HepG2 (cell line): ENCODE data around the gene JPH2. TPM values are rescaled to one million over a fixed set of nuclear protein-coding genes. Genes with fewer than 3 reads are reported as not detected.

Experiments
- AKAP8 ChIP-seq: sonication (generic); formaldehyde crosslinking; IDR thresholded peaks from 2 replicates; pipeline ENCODE4 v1.5.1; 2020; ENCODE audit warnings: mild to moderate bottlenecking, missing genetic modification reagents
- ATF2 ChIP-seq: sonication (generic); formaldehyde crosslinking; IDR thresholded peaks from 2 replicates; pipeline ENCODE4 v1.4.0; 2020; ENCODE audit warnings: missing genetic modification reagents
- BORCS8-MEF2B ChIP-seq: sonication (generic); formaldehyde crosslinking; IDR thresholded peaks from 2 replicates; pipeline ENCODE4 v1.8.0; 2022; ENCODE audit warnings: mild to moderate bottlenecking, missing genetic modification reagents
- BRD4 ChIP-seq: sonication (generic); formaldehyde crosslinking; IDR thresholded peaks from 2 replicates; pipeline ENCODE4 v1.4.0; 2020; ENCODE audit warnings: missing genetic modification reagents
- ELF3 ChIP-seq: IDR thresholded peaks from 2 replicates; pipeline ENCODE4 v1.6.1; 2016; ENCODE audit warnings: missing genetic modification reagents, missing compliant biosample characterization
- IRX3 ChIP-seq: sonication (generic); formaldehyde crosslinking; IDR thresholded peaks from 2 replicates; pipeline ENCODE4 v1.8.1; 2023; ENCODE audit warnings: mild to moderate bottlenecking, low read depth, missing genetic modification reagents, borderline replicate concordance
- KDM1A ChIP-seq: IDR thresholded peaks from 2 replicates; pipeline ENCODE4 v1.6.1; 2016; ENCODE audit warnings: missing compliant biosample characterization
- MLXIP ChIP-seq: sonication (generic); formaldehyde crosslinking; IDR thresholded peaks from 2 replicates; pipeline ENCODE4 v1.9.0; 2021; ENCODE audit warnings: missing genetic modification reagents, borderline replicate concordance
- MTA1 ChIP-seq: sonication (generic); formaldehyde crosslinking; IDR thresholded peaks from 2 replicates; pipeline ENCODE4 v1.4.0; 2020; ENCODE audit warnings: missing genetic modification reagents, mild to moderate bottlenecking, borderline replicate concordance
- MTF2 ChIP-seq: sonication (generic); formaldehyde crosslinking; IDR thresholded peaks from 2 replicates; pipeline ENCODE4 v1.5.0; 2020; ENCODE audit warnings: missing genetic modification reagents, borderline replicate concordance
- MXD1 ChIP-seq: sonication (generic); formaldehyde crosslinking; IDR thresholded peaks from 2 replicates; pipeline ENCODE4 v1.4.0; 2020; ENCODE audit warnings: mild to moderate bottlenecking, missing genetic modification reagents
- NFATC3 ChIP-seq: sonication (generic); formaldehyde crosslinking; IDR thresholded peaks from 2 replicates; pipeline ENCODE4 v1.5.1; 2020; ENCODE audit warnings: mild to moderate bottlenecking, missing genetic modification reagents
- PITX1 ChIP-seq: sonication (generic); formaldehyde crosslinking; IDR thresholded peaks from 2 replicates; pipeline ENCODE4 v1.5.1; 2020; ENCODE audit warnings: mild to moderate bottlenecking, missing genetic modification reagents
- POLR2G ChIP-seq: fragments of 200-400 bp; formaldehyde crosslinking; IDR thresholded peaks from 2 replicates; pipeline ENCODE4 v1.6.1; 2018; ENCODE audit warnings: mild to moderate bottlenecking, low read depth, low read length, moderate library complexity
- RARG ChIP-seq: sonication (generic); formaldehyde crosslinking; IDR thresholded peaks from 2 replicates; pipeline ENCODE4 v1.4.0; 2020; ENCODE audit warnings: low read depth, mild to moderate bottlenecking, missing genetic modification reagents
- RXRB ChIP-seq: IDR thresholded peaks from 2 replicates; pipeline ENCODE4 v1.6.1; 2016; ENCODE audit warnings: borderline replicate concordance, missing genetic modification reagents, missing compliant biosample characterization
- SALL2 ChIP-seq: sonication (generic); formaldehyde crosslinking; IDR thresholded peaks from 2 replicates; pipeline ENCODE4 v1.8.1; 2023; ENCODE audit warnings: mild to moderate bottlenecking, missing genetic modification reagents, inconsistent platforms
- SIN3B ChIP-seq: fragments of 150-350 bp; IDR thresholded peaks from 2 replicates; pipeline ENCODE4 v1.6.1; 2014; ENCODE audit warnings: low read length
- SRSF9 ChIP-seq: fragments of 200-400 bp; formaldehyde crosslinking; IDR thresholded peaks from 2 replicates; pipeline ENCODE4 v1.6.1; 2018; ENCODE audit warnings: borderline replicate concordance, mild to moderate bottlenecking, low read depth, low read length; ENCODE audit not compliant: insufficient read depth, poor library complexity, severe bottlenecking
- TFAP4 ChIP-seq: sonication (generic); IDR thresholded peaks from 2 replicates; pipeline ENCODE4 v1.6.1; 2016; ENCODE audit warnings: low read depth, borderline replicate concordance
- ZBTB39 ChIP-seq: sonication (generic); formaldehyde crosslinking; IDR thresholded peaks from 2 replicates; pipeline ENCODE4 v1.5.0; 2020; ENCODE audit warnings: missing genetic modification reagents
- ZNF136 ChIP-seq: sonication (generic); formaldehyde crosslinking; IDR thresholded peaks from 2 replicates; pipeline ENCODE4 v1.8.1; 2022; ENCODE audit warnings: low read depth, mild to moderate bottlenecking, moderate library complexity, missing genetic modification reagents
- ZNF567 ChIP-seq: sonication (generic); formaldehyde crosslinking; IDR thresholded peaks from 2 replicates; pipeline ENCODE4 v1.8.1; 2023; ENCODE audit warnings: mild to moderate bottlenecking, missing genetic modification reagents, borderline replicate concordance
- ZNF816 ChIP-seq: sonication (generic); formaldehyde crosslinking; IDR thresholded peaks from 2 replicates; pipeline ENCODE4 v1.8.0; 2022; ENCODE audit warnings: missing genetic modification reagents, mild to moderate bottlenecking, borderline replicate concordance
- polyA plus RNA-seq, 8 experiments: library from polyadenylated mRNA; depleted of rRNA in 3 of 8; stranded (reverse) in 7 of 8; unstranded in 1 of 8; fragments of >200 nt; fragmentation: Illumina TruSeq in 4 of 8; extraction: Trizol in 4 of 8; gene quantifications; 2 replicates each; pipeline versions ENCODE4 v1.2.1 to v1.2.3, GENCODE V29; 2011 to 2016; ENCODE audit warnings: low read depth in 4 of 8, missing spikeins in 1 of 8, mixed read lengths in 1 of 8; ENCODE audit not compliant: insufficient read depth in 1 of 8
- total RNA-seq, 5 experiments: library from RNA; depleted of rRNA; stranded (reverse); fragments of >200 nt; fragmentation: Illumina TruSeq; extraction: Trizol; gene quantifications; 2 replicates each; pipeline ENCODE4 v1.2.3, GENCODE V29; 2016; ENCODE audit warnings: low read depth in 1 of 5

Gene JPH2
- total and polyA plus RNA-seq, 2 of the 13 experiments (the other 11 are each of a cell fraction or from before 2014, with no cell fraction given), result 0.42 TPM; not detected in 1

GRCh38 chr20:44215125-44215524 lies 28.1 kb upstream of the JPH2 start (continued):
- no peak for TF ChIP-seq IRX3 (CRISPR knock-in tag)
- no peak for TF ChIP-seq SRSF9
- no peak for TF ChIP-seq POLR2G
- no peak for TF ChIP-seq BORCS8-MEF2B (CRISPR knock-in tag)
- no peak for TF ChIP-seq PITX1
- TF ChIP-seq ZBTB39 (CRISPR knock-in tag), result no peak
- no peak for TF ChIP-seq MLXIP (CRISPR knock-in tag)
- no peak for TF ChIP-seq TFAP4
- no peak for TF ChIP-seq AKAP8
- peak; percentile 44; the same call in 1 of the 2 replicates for TF ChIP-seq ZNF567 (CRISPR knock-in tag)
- no peak for TF ChIP-seq BRD4
- TF ChIP-seq MTF2 (CRISPR knock-in tag), result no peak
- no peak for TF ChIP-seq ZNF136 (CRISPR knock-in tag)
- no peak for TF ChIP-seq MXD1 (CRISPR knock-in tag)
- no peak for TF ChIP-seq SALL2
- TF ChIP-seq RXRB (CRISPR knock-in tag), result peak; percentile 64; the same call in 1 of the 2 replicates
- 0 out of 2 replicates have a peak, but pooled peaks have one; percentile 48 for TF ChIP-seq ATF2 (CRISPR knock-in tag)
- TF ChIP-seq KDM1A, result no peak
- no peak for TF ChIP-seq RARG (CRISPR knock-in tag)
- TF ChIP-seq NFATC3 (CRISPR knock-in tag), result no peak
- TF ChIP-seq SIN3B, result no peak
- no peak for TF ChIP-seq ZNF816 (CRISPR knock-in tag)
- 0 out of 2 replicates have a peak, but pooled peaks have one; percentile 16 for TF ChIP-seq ELF3
- no peak for TF ChIP-seq MTA1
